Esophagus muscularis mucosa (tissue), 3 donors: ENCODE measurements around the gene GINS1.

Experiments
- CTCF ChIP-seq, 3 experiments: fragments of 200-600 bp in 2 of 3; fragments of 450-650 bp in 1 of 3; sonication (generic) in 2 of 3; IDR thresholded peaks; one replicate each; pipeline ENCODE4 v1.5.1; 2017 to 2019; ENCODE audit warnings: antibody characterized with exemption in 3 of 3, mild to moderate bottlenecking in 2 of 3, moderate library complexity in 1 of 3
- POLR2A ChIP-seq: fragments of 450-650 bp; IDR thresholded peaks from one replicate; pipeline ENCODE4 v1.6.1; 2017; ENCODE audit warnings: antibody characterized with exemption, moderate library complexity, mild to moderate bottlenecking, low read depth

DNA sequence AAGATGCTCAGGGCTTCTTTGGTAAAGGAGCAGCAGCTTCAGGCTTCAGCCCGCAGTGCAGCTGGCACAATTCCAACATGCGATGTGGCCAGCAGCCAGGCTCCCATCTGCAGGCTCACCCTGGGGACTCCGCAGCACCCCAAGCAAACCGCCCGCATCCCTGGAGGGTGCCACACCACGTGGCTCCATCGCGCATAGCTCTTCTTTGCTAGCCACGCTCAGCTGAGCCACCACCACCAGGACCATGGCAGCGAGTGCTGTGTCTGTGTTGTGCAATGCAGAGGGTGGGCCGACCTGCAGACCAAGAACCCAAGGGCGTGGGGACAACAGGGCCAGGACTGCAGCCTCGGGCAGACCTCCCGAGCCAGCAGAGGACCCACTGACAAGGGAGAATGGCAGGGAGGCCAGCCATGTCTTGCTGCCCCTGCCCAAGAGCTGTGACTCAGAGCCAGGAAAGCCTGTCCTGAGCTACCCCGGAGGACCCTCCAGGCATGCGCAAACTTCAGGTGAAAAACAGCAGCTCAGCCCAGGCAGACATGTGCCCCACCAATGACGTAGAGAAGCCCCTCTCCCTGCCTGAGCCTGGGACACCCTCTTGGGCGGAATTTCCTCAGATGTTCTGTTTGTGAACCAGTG is 87.8 kb downstream of the GINS1 start:
- no peak for TF ChIP-seq CTCF (IDR thresholded peaks at IDR 0.05)
- TF ChIP-seq POLR2A: no peak
